Measurements from ENCODE around the gene CCDC15.

The CCDC15 gene

DNA sequence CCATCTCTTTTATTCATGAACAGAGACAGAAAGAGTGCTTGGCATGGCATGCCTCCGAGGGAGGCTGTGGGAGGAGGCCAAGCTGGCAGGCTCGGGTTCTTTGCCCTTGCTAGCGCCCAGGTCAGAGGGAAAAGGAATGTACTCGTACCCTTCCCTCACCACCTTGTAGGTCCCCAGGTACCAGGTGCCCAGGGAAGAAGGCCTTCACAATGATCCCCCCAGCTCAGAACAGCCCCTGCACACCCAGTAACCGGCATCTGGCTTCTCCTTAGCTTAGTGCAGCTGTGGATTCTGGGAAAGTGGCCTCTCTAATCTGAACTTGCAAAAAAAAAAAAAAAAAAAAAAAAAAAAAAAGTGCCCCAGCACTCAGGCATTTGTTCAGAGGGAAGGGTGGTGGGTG is 33.6 kb upstream of the CCDC15 start:
- H3K4me3 ChIP-seq (ENCODE audit: low read depth, low read length), result no peak overlapping the region
- in situ Hi-C loops (cut with HindIII; ENCODE audit: low sequenced_read_pairs), result no loop called here
- DNase-seq (ENCODE audit: low read depth, low spot score), result no peak
- TF ChIP-seq, protein P1, sequence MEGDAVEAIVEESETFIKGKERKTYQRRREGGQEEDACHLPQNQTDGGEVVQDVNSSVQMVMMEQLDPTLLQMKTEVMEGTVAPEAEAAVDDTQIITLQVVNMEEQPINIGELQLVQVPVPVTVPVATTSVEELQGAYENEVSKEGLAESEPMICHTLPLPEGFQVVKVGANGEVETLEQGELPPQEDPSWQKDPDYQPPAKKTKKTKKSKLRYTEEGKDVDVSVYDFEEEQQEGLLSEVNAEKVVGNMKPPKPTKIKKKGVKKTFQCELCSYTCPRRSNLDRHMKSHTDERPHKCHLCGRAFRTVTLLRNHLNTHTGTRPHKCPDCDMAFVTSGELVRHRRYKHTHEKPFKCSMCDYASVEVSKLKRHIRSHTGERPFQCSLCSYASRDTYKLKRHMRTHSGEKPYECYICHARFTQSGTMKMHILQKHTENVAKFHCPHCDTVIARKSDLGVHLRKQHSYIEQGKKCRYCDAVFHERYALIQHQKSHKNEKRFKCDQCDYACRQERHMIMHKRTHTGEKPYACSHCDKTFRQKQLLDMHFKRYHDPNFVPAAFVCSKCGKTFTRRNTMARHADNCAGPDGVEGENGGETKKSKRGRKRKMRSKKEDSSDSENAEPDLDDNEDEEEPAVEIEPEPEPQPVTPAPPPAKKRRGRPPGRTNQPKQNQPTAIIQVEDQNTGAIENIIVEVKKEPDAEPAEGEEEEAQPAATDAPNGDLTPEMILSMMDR (IDR thresholded peaks at IDR 0.05; ENCODE audit: low read depth, low read length), result no peak

DNA sequence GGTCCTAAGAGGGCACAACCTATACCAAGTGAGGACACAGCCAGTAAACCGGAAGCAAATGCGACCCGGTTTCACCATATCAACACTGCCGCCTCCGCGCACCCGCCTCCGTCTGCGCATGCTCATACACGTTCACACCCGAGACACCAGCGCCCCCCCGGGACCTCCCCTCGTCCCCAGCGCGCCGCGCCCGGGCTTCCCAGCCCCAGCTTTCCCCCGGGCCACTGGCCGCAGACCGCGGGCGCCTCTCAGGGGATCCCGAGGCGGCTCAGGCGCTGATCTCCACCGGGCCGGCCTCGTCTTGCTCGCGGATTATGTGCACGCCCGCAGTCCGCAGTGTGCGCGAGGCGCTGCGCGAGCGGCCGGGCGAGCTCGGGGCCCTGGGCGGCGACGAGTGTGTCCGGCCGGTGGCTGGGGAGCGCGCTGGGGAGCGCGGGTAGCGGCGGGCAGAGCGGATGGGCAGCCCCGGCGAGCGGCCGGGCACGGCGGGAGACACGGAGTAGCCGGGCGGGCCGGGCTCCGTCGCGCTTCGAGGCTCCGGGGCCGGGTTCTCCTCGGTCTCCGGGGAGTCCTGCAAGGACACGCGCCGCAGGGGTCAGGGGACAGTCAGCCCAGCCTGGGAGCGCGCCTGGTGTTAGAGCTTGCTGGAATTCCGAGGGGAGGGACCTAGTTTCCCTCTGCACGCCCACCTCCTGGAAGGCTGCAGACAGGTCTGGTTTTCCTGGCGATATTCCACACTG is 33.0 kb upstream of the CCDC15 start:
- in situ Hi-C loops (cut with HindIII; ENCODE audit: low sequenced_read_pairs), result no loop called here
- TF ChIP-seq, protein P1 (IDR thresholded peaks at IDR 0.05; ENCODE audit: low read depth, low read length), result no peak
- peak overlapping the region; percentile 4 for H3K4me3 ChIP-seq (ENCODE audit: low read depth, low read length)
- peak; percentile 58 for DNase-seq (ENCODE audit: low read depth, low spot score)

DNA sequence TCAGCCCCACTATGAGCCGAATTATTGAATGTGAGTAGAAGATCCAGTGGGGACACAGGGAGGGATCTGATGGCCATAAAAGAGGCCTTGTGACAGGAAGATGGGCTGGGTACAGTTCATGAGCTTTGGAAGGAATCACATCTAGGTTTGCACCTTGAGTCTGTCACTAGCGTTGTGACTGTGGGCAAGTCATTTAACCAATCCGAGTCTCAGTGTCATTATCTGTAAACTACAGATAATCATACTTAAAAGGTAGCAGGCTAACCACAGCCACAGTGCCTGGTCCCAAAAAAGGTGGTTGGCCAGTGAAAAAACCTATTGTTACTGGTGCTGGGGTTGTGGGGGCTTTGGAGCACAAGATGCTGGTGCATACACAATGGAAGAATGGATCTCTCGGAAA is 31.2 kb upstream of the CCDC15 start:
- in situ Hi-C loops (cut with HindIII; ENCODE audit: low sequenced_read_pairs), result no loop called here
- no peak for DNase-seq (ENCODE audit: low read depth, low spot score)
- TF ChIP-seq, protein P1 (IDR thresholded peaks at IDR 0.05; ENCODE audit: low read depth, low read length), result no peak
- H3K4me3 ChIP-seq (ENCODE audit: low read depth, low read length), result no peak overlapping the region

DNA sequence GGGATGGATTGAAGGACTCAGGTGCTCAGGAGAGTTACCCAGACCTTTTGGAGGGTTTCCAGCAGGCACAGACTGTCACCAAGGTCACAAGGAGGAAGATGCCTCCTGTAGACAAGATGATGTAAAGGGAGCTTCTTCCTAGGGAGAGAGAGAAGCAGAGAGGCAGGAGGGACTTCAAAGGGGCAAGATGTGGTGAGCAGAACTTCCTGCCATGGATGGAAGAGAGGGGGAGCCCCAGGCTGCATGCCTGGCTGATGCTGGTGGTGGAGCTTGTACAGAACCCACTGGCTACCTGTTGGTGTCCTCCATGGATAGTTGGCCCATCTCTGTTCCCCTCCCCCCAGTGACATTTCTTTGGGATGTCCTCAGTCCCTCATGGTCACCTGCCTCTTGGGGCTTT is 30.7 kb upstream of the CCDC15 start:
- no peak overlapping the region for H3K4me3 ChIP-seq (ENCODE audit: low read depth, low read length)
- in situ Hi-C loops (cut with HindIII; ENCODE audit: low sequenced_read_pairs), result no loop called here
- TF ChIP-seq, protein P1 (IDR thresholded peaks at IDR 0.05; ENCODE audit: low read depth, low read length), result no peak
- no peak for DNase-seq (ENCODE audit: low read depth, low spot score)

DNA sequence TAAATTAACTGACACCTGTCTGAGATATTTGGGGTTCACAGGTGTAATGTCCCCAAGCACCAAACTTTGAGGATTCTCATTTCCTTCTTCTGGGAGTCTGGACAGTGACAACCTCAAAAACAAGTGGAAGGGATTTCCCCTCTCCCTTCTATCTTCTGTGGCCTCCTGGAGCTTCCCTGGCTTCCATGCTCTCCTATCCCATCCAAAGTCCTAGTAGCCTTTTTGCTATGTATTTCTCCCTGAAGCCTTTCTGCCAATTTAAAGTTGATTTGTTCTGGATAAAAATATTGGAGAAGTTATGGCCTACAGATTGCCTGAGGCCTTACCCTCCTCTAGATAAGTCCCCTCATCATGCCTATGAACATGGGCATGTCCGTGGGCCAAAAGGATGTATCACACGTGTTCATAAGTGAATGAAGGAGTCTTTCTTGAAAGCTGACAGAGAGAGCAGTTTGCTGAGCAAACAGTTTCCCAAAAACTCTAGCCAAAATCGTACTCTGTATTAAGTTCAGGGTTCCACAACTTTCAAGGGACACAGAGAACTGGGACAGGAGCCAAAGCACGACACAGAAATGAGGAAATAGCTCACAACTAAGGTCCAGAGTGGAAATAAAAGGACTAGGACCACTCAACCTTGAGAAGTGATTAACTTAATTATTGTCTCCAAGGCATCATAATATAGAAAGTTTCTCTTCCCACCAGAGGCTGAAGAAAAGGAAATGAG is 24.9 kb upstream of the CCDC15 start:
- TF ChIP-seq, protein P1 (IDR thresholded peaks at IDR 0.05; ENCODE audit: low read depth, low read length), result no peak
- DNase-seq (ENCODE audit: low read depth, low spot score), result no peak
- in situ Hi-C loops (cut with HindIII; ENCODE audit: low sequenced_read_pairs), result no loop called here
- no peak overlapping the region for H3K4me3 ChIP-seq (ENCODE audit: low read depth, low read length)

DNA sequence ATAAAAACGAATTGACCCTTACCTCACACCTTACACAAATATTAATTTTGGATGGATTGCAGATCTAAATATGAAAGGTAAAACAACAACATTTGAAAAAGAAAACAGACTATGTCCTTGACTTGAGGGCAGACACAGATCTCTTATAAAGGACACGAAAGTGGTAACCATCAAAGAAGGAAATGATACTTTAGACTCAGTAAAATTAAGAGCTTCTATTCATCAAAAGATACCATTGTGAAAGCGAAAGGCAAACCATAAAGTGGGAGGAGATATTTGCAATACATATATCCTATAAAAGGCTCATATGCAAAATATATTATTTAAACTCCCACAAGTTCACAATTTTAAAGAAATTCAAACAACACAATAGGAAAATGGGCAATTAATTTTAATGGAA is 23.2 kb upstream of the CCDC15 start:
- H3K4me3 ChIP-seq (ENCODE audit: low read depth, low read length), result no peak overlapping the region
- DNase-seq (ENCODE audit: low read depth, low spot score), result no peak
- TF ChIP-seq, protein P1 (IDR thresholded peaks at IDR 0.05; ENCODE audit: low read depth, low read length), result no peak
- in situ Hi-C loops (cut with HindIII; ENCODE audit: low sequenced_read_pairs), result no loop called here
